ENCODE results near the gene ANKRD23. TPM values are rescaled to one million over a fixed set of nuclear protein-coding genes. Genes with fewer than 3 reads are reported as not detected.

The ANKRD23 gene
- total and polyA plus RNA-seq, 2 of the 8 experiments (the other 6 are each of a cell fraction or from before 2014, with no cell fraction given): 3.4 to 3.5 TPM

DNA sequence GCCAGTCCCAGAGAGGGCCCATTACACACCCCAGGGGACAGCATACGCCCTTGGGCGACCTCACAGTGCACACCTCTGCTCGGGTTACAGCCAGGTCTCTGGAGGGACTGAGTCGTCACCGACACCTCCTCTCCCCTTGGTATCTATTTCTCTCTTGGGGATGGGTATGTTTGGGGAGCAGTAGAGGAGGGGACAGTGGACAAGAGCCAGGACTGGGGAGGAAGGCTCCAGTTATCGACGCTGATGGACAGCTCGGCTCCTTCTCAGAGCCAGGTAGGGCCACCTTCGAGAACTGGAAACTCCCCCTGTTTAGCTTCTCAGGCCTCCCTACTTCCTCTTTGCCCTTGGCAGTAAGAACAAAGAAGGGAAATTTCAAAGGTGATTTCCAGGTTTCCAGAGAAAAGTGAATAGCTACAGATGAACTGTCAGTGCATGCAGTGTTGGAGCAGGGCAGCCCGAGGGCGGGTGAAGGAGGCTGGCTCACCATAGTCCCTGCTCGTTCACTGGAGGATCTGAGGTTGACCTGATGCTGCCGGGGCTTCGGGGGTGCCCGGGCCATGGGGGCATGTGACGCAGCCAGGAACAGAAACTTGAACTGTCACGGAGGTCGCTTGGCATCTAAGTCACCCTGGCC lies 30.5 kb upstream of the ANKRD23 start:
- no peak overlapping the region for H3K27ac ChIP-seq (ENCODE audit: low read depth, low read length)
- H3K9ac ChIP-seq (replicated peaks in 1 of 4; ENCODE audit: extremely low read depth in 1 of 4, low read depth in 3 of 4, low read length in 3 of 4): no peak overlapping the region
- H3K4me3 ChIP-seq (ENCODE audit: extremely low read depth in 1 of 4, insufficient read depth in 2 of 4, low read depth in 3 of 4, low read length in 4 of 4): no peak overlapping the region
- H4K20me1 ChIP-seq (replicated peaks in 1 of 2; ENCODE audit: control insufficient read depth in 1 of 2, insufficient read depth in 2 of 2, low read length in 2 of 2): no peaks in the 10 kb centered on the region
- no peak overlapping the region for H3K23ac ChIP-seq (ENCODE audit: insufficient read length)
- H3K9me3 ChIP-seq (ENCODE audit: insufficient read depth in 2 of 2, low read depth in 1 of 2, low read length in 1 of 2): no peaks in the 10 kb centered on the region
- H4K91ac ChIP-seq (replicated peaks; ENCODE audit: insufficient read length, low read length): peak overlapping the region; percentile 54
- H2AK5ac ChIP-seq (ENCODE audit: low read depth, low read length): peak overlapping the region; percentile 18; the same call in 1 of the 2 replicates
- H2AFZ ChIP-seq (ENCODE audit: low read length): no peak overlapping the region
- no peaks in the 10 kb centered on the region for H3K79me2 ChIP-seq (ENCODE audit: control insufficient read depth in 1 of 2, insufficient read depth in 2 of 2, low read length in 2 of 2)
- no peaks in the 10 kb centered on the region for H3K79me1 ChIP-seq (ENCODE audit: low read depth, low read length)
- no peak overlapping the region for H3K14ac ChIP-seq (ENCODE audit: insufficient read length)
- CTCF ChIA-PET (ENCODE audit: partially characterized antibody): interaction anchor here (0.9 to 8.1 kb wide), 15 partner anchors 9 to 238 kb away, joined by 3 to 48 read pairs (median 5); partner anchors contain the start of gene ANKRD39
- 79% methylated on average over 18 of the region's 18 CpGs; no CpG with 5 or more reads in 1 of the 2 experiments for WGBS, 2 experiments (ENCODE audit: extremely low coverage in 1 of 2, insufficient coverage in 1 of 2, insufficient read length in 1 of 2, insufficient replicate concordance in 2 of 2, low coverage in 1 of 2, low lambda C conversion rate in 2 of 2, missing lambda C conversion rate in 1 of 2)
- peaks cover 0 to 3% (median 0%) of the 10 kb centered on the region in 4 experiments; a peak in 2 of 7 replicates for H3K27me3 ChIP-seq (replicated peaks in 1 of 4; ENCODE audit: control insufficient read depth in 3 of 4, extremely low read depth in 1 of 4, insufficient read depth in 3 of 4, low read length in 3 of 4)
- POLR2A ChIA-PET (ENCODE audit: partially characterized antibody): interaction anchor here (0.6 to 4.7 kb wide), 11 partner anchors 9 to 47 kb away, joined by 3 to 25 read pairs (median 4); partner anchors contain the start of gene ANKRD39
- H3K36me3 ChIP-seq (ENCODE audit: control insufficient read depth in 2 of 4, insufficient read depth in 4 of 4, low read length in 3 of 4): no peaks in the 10 kb centered on the region
- FAIRE-seq (no peak), DNase-seq (ENCODE audit: low read depth in 1 of 2, low spot score in 2 of 2) (no peak)
- peaks cover 5% of the 10 kb centered on the region; the same call in 1 of the 2 replicates for H3K23me2 ChIP-seq (ENCODE audit: low read depth, low read length)
- peak overlapping the region; percentile 39 for H3K18ac ChIP-seq (ENCODE audit: extremely low read depth, low read length)
- H4K8ac ChIP-seq (ENCODE audit: extremely low read depth, insufficient read depth, low read length): no peak overlapping the region
- no peak overlapping the region; a peak in 1 of 4 replicates for H3K4me2 ChIP-seq (ENCODE audit: insufficient read depth in 1 of 2, low read depth in 2 of 2, low read length in 2 of 2)
- no peak overlapping the region for H4K5ac ChIP-seq (ENCODE audit: insufficient read length, low read depth, low read length)
- peaks cover 11 to 42% (median 28%) of the 10 kb centered on the region in 4 experiments for H3K4me1 ChIP-seq (replicated peaks in 1 of 4; ENCODE audit: control insufficient read depth in 3 of 4, insufficient read depth in 4 of 4, low read length in 3 of 4)
- H2BK15ac ChIP-seq (ENCODE audit: low read length): 0 out of 2 replicates have a peak overlapping the region, but pooled peaks have one; percentile 10
- H2BK20ac ChIP-seq (ENCODE audit: low read length): 0 out of 2 replicates have a peak overlapping the region, but pooled peaks have one; percentile 87
- no peak overlapping the region for H2BK120ac ChIP-seq (replicated peaks; ENCODE audit: low read depth, low read length)
- peak overlapping the region; percentile 87; the same call in 1 of the 2 replicates for H2BK12ac ChIP-seq (ENCODE audit: low read depth, low read length)
- H2BK5ac ChIP-seq (ENCODE audit: low read depth, low read length): peak overlapping the region; percentile 46; the same call in 1 of the 2 replicates
- H3K56ac ChIP-seq (replicated peaks; ENCODE audit: insufficient read length, low read depth, low read length): no peak overlapping the region
- H3K4ac ChIP-seq (replicated peaks; ENCODE audit: insufficient read length, low read depth, low read length): no peak overlapping the region
- no peak for TF ChIP-seq EZH2 (IDR thresholded peaks at IDR 0.05; ENCODE audit: low read depth, low read length, severe bottlenecking)
- TF ChIP-seq CHD1 (IDR thresholded peaks at IDR 0.05; ENCODE audit: low read depth, low read length): no peak
- TF ChIP-seq SAP30 (IDR thresholded peaks at IDR 0.05; ENCODE audit: insufficient read depth, insufficient replicate concordance, low read length): no peak
- no peak for TF ChIP-seq RNF2 (IDR thresholded peaks at IDR 0.05; ENCODE audit: borderline replicate concordance, low read depth, low read length, missing control alignments, poor library complexity, severe bottlenecking)
- no peak for TF ChIP-seq KDM4A (IDR thresholded peaks at IDR 0.05; ENCODE audit: low read depth, low read length, severe bottlenecking)
- TF ChIP-seq, protein P1, sequence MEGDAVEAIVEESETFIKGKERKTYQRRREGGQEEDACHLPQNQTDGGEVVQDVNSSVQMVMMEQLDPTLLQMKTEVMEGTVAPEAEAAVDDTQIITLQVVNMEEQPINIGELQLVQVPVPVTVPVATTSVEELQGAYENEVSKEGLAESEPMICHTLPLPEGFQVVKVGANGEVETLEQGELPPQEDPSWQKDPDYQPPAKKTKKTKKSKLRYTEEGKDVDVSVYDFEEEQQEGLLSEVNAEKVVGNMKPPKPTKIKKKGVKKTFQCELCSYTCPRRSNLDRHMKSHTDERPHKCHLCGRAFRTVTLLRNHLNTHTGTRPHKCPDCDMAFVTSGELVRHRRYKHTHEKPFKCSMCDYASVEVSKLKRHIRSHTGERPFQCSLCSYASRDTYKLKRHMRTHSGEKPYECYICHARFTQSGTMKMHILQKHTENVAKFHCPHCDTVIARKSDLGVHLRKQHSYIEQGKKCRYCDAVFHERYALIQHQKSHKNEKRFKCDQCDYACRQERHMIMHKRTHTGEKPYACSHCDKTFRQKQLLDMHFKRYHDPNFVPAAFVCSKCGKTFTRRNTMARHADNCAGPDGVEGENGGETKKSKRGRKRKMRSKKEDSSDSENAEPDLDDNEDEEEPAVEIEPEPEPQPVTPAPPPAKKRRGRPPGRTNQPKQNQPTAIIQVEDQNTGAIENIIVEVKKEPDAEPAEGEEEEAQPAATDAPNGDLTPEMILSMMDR (IDR thresholded peaks at IDR 0.05; ENCODE audit: control extremely low read depth in 1 of 3, insufficient read depth in 1 of 3, low read depth in 1 of 3, low read length in 3 of 3): no peak
- no peak for TF ChIP-seq POLR2AphosphoS5 (IDR thresholded peaks at IDR 0.05; ENCODE audit: low read depth, low read length)
- TF ChIP-seq SUZ12 (IDR thresholded peaks at IDR 0.05; ENCODE audit: low read length): no peak

Measured in H1 (cell line).